ENCODE data around the gene TBX4. TPM values are rescaled to one million over a fixed set of nuclear protein-coding genes. Genes with fewer than 3 reads are reported as not detected.
"Not testable (repeated sequence)": the region's sequence is repeated elsewhere in the genome, so short reads cannot be mapped to it uniquely, and the experiment has no call there.

Gene TBX4
- total and polyA plus RNA-seq, 2 of the 13 experiments (the other 11 are each of a cell fraction or from before 2014, with no cell fraction given) = 0.11 to 1.1 TPM

DNA sequence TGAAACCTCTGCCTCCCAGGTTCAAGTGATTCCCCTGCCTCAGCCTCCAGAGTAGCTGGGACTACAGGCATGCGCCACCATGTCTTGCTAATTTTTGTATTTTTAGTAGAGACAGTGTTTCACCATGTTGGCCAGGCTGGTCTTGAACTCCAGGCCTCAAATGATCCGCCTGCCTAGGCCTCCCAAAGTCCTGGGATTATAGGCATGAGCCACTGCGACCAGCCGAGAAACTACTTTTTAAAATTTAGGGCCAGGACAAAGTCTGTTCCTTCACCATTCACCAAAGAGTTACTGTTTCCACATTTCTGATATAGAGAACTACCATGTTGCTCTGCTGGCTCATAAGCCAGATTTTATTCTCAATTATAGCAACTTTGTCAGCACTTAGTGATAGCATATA, 3.1 kb upstream of the TBX4 start:
- POLR2A ChIA-PET = interaction anchor here (1.4 kb wide), 1 partner anchor 13 kb away, joined by 4 read pairs; no protein-coding TSS in a partner anchor
- H3K27ac ChIP-seq (ENCODE audit: extremely low read length, insufficient read depth, low read length); FAIRE-seq; H3K4me3 ChIP-seq (replicated peaks in 1 of 3; ENCODE audit: insufficient read depth in 1 of 3, low read depth in 2 of 3, low read length in 3 of 3); in situ Hi-C loops (cut with HindIII; ENCODE audit: extremely low pct_ligation_motif_present, low pct_unique_long_range_greater_than_20kb); H2AFZ ChIP-seq (ENCODE audit: low read length); H3K27me3 ChIP-seq (ENCODE audit: control insufficient read depth in 1 of 2, insufficient read depth in 2 of 2, low read length in 2 of 2); H3K4me2 ChIP-seq (ENCODE audit: low read depth, low read length); H3K4me1 ChIP-seq (ENCODE audit: insufficient read depth, low read length); BruUV-seq (replicated peaks); H3K9me3 ChIP-seq (ENCODE audit: low read length); H3K79me2 ChIP-seq (ENCODE audit: insufficient read depth, low read length); CTCF ChIA-PET (ENCODE audit: low intra/inter-chr PET ratio, low total read pairs); DNase-seq (ENCODE audit: low spot score); H3K9ac ChIP-seq (ENCODE audit: insufficient read depth, low read depth, low read length); ATAC-seq; H3K36me3 ChIP-seq (replicated peaks in 1 of 2; ENCODE audit: control insufficient read depth in 1 of 2, insufficient read depth in 2 of 2, low read length in 2 of 2); intact Hi-C loops (cut with micrococcal nuclease; ENCODE audit: unreplicated experiment); H4K20me1 ChIP-seq (ENCODE audit: insufficient read depth, low read length): not testable (repeated sequence)
- 90% methylated on average over 4 of the region's 4 CpGs for WGBS (ENCODE audit: low lambda C conversion rate)

DNA sequence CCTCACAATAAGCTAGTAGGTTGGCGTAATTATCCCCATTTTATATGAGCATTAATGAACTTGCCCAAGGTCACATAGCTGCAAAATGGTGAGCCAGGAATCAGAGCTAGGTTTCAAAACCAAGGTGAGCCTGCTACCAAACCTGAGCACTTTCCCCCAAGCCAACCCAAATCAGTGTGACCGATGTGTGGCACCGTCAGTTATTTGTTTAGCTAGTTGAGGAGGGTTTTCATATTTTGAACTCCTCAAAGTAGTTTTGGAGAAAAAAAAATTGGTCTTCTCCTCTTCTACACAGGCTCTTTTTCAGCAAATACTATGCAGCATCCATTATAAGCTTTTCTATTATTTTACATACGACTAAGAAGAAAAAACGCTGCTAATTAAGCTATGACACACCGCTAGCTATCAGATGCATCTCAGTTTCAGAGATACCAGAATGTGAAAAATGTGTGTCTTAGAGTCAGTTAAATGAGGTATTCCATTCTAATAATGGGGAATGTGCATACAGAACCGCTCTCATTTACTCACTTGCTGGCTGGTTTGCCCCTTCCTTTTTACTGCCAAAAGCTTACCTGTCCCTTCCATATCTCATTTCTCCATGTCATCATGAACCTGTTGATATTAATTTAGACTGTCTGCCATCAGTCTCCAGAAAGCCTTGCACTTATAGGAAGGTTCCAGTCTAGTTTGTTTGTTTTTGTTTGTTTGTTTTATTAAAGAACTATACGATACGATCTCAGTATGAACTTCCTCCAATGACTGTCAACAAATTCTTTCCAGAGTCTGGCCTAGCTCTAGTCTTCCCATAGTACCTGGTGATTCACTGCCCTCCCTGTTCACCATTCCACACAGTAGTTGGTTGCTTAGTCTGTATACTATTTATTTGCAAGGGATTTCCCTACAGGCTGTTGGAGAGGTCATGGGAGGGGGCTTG, 2.2 kb upstream of the TBX4 start:
- FAIRE-seq (no peak), ATAC-seq (no peak), DNase-seq (ENCODE audit: low spot score) (no peak)
- no peak overlapping the region for H3K4me3 ChIP-seq (replicated peaks in 1 of 3; ENCODE audit: insufficient read depth in 1 of 3, low read depth in 2 of 3, low read length in 3 of 3)
- H3K36me3 ChIP-seq (replicated peaks in 1 of 2; ENCODE audit: control insufficient read depth in 1 of 2, insufficient read depth in 2 of 2, low read length in 2 of 2) = no peaks in the 10 kb centered on the region
- H3K27ac ChIP-seq (ENCODE audit: extremely low read length, insufficient read depth, low read length) = no peak overlapping the region
- no peaks in the 10 kb centered on the region for H4K20me1 ChIP-seq (ENCODE audit: insufficient read depth, low read length)
- no peak overlapping the region for H2AFZ ChIP-seq (ENCODE audit: low read length)
- no TSS peak for BruUV-seq (replicated peaks)
- WGBS (ENCODE audit: low lambda C conversion rate) = 83% methylated on average over 9 of the region's 9 CpGs
- H3K79me2 ChIP-seq (ENCODE audit: insufficient read depth, low read length) = no peaks in the 10 kb centered on the region
- H3K4me1 ChIP-seq (ENCODE audit: insufficient read depth, low read length) = peaks cover 9% of the 10 kb centered on the region
- no peaks in the 10 kb centered on the region for H3K27me3 ChIP-seq (ENCODE audit: control insufficient read depth in 1 of 2, insufficient read depth in 2 of 2, low read length in 2 of 2)
- TF ChIP-seq ZNF747 (CRISPR knock-in tag; IDR thresholded peaks at IDR 0.05; ENCODE audit: borderline replicate concordance) (no peak), MIER2 (CRISPR knock-in tag; IDR thresholded peaks at IDR 0.05) (no peak), RFX5 (IDR thresholded peaks at IDR 0.05; ENCODE audit: low read depth, low read length) (peak; percentile 83), ZNF782 (CRISPR knock-in tag; IDR thresholded peaks at IDR 0.05; ENCODE audit: borderline replicate concordance) (no peak), ZNF776 (CRISPR knock-in tag; IDR thresholded peaks at IDR 0.05) (no peak)
- TF ChIP-seq, protein P1, sequence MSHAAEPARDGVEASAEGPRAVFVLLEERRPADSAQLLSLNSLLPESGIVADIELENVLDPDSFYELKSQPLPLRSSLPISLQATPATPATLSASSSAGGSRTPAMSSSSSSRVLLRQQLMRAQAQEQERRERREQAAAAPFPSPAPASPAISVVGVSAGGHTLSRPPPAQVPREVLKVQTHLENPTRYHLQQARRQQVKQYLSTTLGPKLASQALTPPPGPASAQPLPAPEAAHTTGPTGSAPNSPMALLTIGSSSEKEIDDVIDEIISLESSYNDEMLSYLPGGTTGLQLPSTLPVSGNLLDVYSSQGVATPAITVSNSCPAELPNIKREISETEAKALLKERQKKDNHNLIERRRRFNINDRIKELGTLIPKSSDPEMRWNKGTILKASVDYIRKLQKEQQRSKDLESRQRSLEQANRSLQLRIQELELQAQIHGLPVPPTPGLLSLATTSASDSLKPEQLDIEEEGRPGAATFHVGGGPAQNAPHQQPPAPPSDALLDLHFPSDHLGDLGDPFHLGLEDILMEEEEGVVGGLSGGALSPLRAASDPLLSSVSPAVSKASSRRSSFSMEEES (CRISPR knock-in tag; IDR thresholded peaks at IDR 0.05) = no peak
- ChIA-PET POLR2A (interaction anchor here (1.4 kb wide), 1 partner anchor 12 kb away, joined by 4 read pairs; no protein-coding TSS in a partner anchor), CTCF (ENCODE audit: low intra/inter-chr PET ratio, low total read pairs) (no interaction called here)
- no peaks in the 10 kb centered on the region for H3K9me3 ChIP-seq (ENCODE audit: low read length)
- H3K4me2 ChIP-seq (ENCODE audit: low read depth, low read length) = no peak overlapping the region
- in situ Hi-C loops (cut with HindIII; ENCODE audit: extremely low pct_ligation_motif_present, low pct_unique_long_range_greater_than_20kb) = no loop called here
- intact Hi-C loops (cut with micrococcal nuclease; ENCODE audit: unreplicated experiment) = no loop called here
- no peak overlapping the region for H3K9ac ChIP-seq (ENCODE audit: insufficient read depth, low read depth, low read length)

Measured in HepG2 (cell line).